ENCODE data around the gene ZNF75A. TPM values are rescaled to one million over a fixed set of nuclear protein-coding genes. Genes with fewer than 3 reads are reported as not detected.
"Not testable (repeated sequence)": the region's sequence is repeated elsewhere in the genome, so short reads cannot be mapped to it uniquely, and the experiment has no call there.

Gene ZNF75A
- total RNA-seq, 1 donor from 2014 or later: 23.5 TPM

DNA sequence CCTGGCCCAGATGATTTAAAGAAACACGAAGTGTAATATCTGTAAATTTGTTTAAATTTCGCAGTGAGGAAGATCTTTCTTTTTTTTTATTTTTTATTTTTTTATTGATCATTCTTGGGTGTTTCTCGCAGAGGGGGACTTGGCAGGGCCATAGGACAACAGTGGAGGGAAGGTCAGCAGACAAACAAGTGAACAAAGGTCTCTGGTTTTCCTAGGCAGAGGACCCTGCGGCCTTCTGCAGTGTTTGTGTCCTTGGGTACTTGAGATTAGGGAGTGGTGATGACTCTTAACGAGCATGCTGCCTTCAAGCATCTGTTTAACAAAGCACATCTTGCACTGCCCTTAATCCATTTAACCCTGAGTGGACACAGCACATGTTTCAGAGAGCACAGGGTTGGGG lies 34.6 kb upstream of the ZNF75A start:
- H3K9ac ChIP-seq (ENCODE audit: low read depth in 1 of 3, low read length in 3 of 3); H3K4me1 ChIP-seq (ENCODE audit: control insufficient read depth in 3 of 3, insufficient read depth in 3 of 3, low read length in 3 of 3); H3K27me3 ChIP-seq (ENCODE audit: control insufficient read depth in 3 of 3, insufficient read depth in 3 of 3, low read length in 3 of 3); H3K27ac ChIP-seq (ENCODE audit: low read depth, low read length); H3K9me3 ChIP-seq (ENCODE audit: control insufficient read depth in 3 of 3, low read length in 3 of 3); H3K4me3 ChIP-seq (ENCODE audit: low read length in 3 of 3): not testable (repeated sequence)
- H3K36me3 ChIP-seq (ENCODE audit: control insufficient read depth in 3 of 3, insufficient read depth in 3 of 3, low read length in 3 of 3): peaks cover 5 to 11% (median 11%) of the 10 kb centered on the region in 3 donors

DNA sequence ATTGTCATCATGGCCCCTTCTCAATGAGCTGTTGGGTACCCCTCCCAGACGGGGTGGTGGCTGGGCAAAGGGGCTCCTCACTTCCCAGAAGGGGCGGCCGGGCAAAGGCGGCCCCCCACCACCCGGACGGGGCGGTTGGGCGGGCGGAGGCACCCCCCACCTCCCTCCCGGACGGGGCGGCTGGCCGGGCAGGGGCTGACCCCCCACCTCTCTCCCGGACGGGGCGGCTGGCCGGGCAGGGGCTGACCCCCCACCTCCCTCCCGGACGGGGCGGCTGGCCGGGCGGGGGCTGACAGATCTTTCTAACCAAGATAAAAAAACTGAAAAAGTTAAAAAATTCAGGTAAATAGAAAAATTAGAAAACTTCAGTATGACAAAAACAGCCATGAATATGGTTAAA lies 34.0 kb upstream of the ZNF75A start:
- not testable (repeated sequence) for H3K4me3 ChIP-seq (ENCODE audit: low read length in 3 of 3); H3K27me3 ChIP-seq (ENCODE audit: control insufficient read depth in 3 of 3, insufficient read depth in 3 of 3, low read length in 3 of 3); H3K9me3 ChIP-seq (ENCODE audit: control insufficient read depth in 3 of 3, low read length in 3 of 3); H3K9ac ChIP-seq (ENCODE audit: low read depth in 1 of 3, low read length in 3 of 3); H3K27ac ChIP-seq (ENCODE audit: low read depth, low read length); H3K4me1 ChIP-seq (ENCODE audit: control insufficient read depth in 3 of 3, insufficient read depth in 3 of 3, low read length in 3 of 3)
- H3K36me3 ChIP-seq (ENCODE audit: control insufficient read depth in 3 of 3, insufficient read depth in 3 of 3, low read length in 3 of 3): peaks cover 5 to 11% (median 8%) of the 10 kb centered on the region in 3 donors

DNA sequence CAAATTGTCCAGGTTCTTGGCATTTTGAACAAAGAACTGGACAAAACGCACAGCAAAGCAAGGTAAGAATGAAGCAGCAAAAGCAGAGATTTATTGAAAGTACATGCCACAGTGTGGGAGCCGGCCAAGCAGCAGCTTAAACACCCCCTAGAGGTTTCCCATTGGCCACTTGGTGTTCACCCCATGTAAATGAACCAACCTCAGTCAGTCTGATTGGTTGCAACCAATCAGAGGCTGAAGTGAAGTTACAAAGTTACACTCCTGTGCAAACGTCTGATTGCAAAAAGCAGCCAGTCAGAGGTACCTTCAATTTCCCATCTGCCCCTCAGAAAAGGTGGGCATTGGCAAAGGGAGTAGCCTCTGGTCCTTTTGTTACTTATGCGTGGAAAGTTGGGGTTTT lies 30.8 kb upstream of the ZNF75A start:
- Histone ChIP-seq H3K9ac (ENCODE audit: low read depth in 1 of 3, low read length in 3 of 3) (no peak overlapping the region), H3K36me3 (ENCODE audit: control insufficient read depth in 3 of 3, insufficient read depth in 3 of 3, low read length in 3 of 3) (no peaks in the 10 kb centered on the region), H3K27me3 (ENCODE audit: control insufficient read depth in 3 of 3, insufficient read depth in 3 of 3, low read length in 3 of 3) (no peaks in the 10 kb centered on the region), H3K4me1 (ENCODE audit: control insufficient read depth in 3 of 3, insufficient read depth in 3 of 3, low read length in 3 of 3) (no peaks in the 10 kb centered on the region), H3K27ac (ENCODE audit: low read depth, low read length) (no peak overlapping the region), H3K9me3 (ENCODE audit: control insufficient read depth in 3 of 3, low read length in 3 of 3) (no peaks in the 10 kb centered on the region), H3K4me3 (ENCODE audit: low read length in 3 of 3) (no peak overlapping the region)

DNA sequence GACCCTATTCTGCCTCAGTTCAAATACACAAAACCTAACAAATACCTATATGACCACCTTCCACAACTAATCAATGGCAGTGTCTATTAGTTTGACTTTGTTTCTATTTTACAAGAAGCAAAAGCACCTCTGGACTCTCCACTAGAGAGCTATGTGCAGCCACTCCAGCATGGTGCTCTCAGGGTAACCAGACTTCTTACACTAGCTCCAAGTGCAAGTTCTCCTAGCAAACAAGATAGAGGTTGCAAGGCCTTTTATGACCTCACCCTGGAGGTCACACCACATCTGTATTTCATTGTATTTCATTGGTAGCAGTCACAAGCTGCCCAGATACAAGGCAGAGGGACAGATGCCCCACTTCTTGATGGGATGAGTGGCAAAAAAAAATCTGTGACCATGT lies 30.4 kb upstream of the ZNF75A start:
- no peak overlapping the region for H3K9ac ChIP-seq (ENCODE audit: low read depth in 1 of 3, low read length in 3 of 3)
- H3K4me3 ChIP-seq (ENCODE audit: low read length in 3 of 3): no peak overlapping the region
- no peaks in the 10 kb centered on the region for H3K27me3 ChIP-seq (ENCODE audit: control insufficient read depth in 3 of 3, insufficient read depth in 3 of 3, low read length in 3 of 3)
- H3K4me1 ChIP-seq (ENCODE audit: control insufficient read depth in 3 of 3, insufficient read depth in 3 of 3, low read length in 3 of 3): no peaks in the 10 kb centered on the region
- H3K9me3 ChIP-seq (ENCODE audit: control insufficient read depth in 3 of 3, low read length in 3 of 3): no peaks in the 10 kb centered on the region
- H3K36me3 ChIP-seq (ENCODE audit: control insufficient read depth in 3 of 3, insufficient read depth in 3 of 3, low read length in 3 of 3): no peaks in the 10 kb centered on the region
- H3K27ac ChIP-seq (ENCODE audit: low read depth, low read length): no peak overlapping the region

DNA sequence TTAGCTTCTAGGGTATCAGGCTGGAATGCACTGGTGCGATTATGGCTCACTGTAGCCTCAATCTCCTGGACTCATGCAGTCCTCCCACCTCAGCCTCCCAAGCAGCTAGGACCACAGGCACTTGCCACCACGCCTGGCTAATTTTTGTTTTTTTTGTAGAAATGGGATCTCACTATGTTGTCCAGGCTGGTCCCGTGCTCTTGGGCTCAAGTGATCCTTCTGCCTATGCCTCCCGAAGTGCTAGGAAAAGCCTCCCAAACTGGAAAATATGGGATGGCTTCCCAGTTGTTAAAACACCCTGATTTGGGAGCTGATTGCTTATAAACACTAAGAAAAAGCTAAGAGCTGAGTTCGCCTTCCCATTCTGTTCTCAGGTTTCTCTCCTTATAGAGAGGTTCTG lies 28.6 kb upstream of the ZNF75A start:
- Histone ChIP-seq H3K9me3 (ENCODE audit: control insufficient read depth in 3 of 3, low read length in 3 of 3) (no peaks in the 10 kb centered on the region), H3K27ac (ENCODE audit: low read depth, low read length) (no peak overlapping the region), H3K27me3 (ENCODE audit: control insufficient read depth in 3 of 3, insufficient read depth in 3 of 3, low read length in 3 of 3) (no peaks in the 10 kb centered on the region), H3K4me3 (ENCODE audit: low read length in 3 of 3) (no peak overlapping the region), H3K36me3 (ENCODE audit: control insufficient read depth in 3 of 3, insufficient read depth in 3 of 3, low read length in 3 of 3) (no peaks in the 10 kb centered on the region), H3K4me1 (ENCODE audit: control insufficient read depth in 3 of 3, insufficient read depth in 3 of 3, low read length in 3 of 3) (no peaks in the 10 kb centered on the region), H3K9ac (ENCODE audit: low read depth in 1 of 3, low read length in 3 of 3) (no peak overlapping the region)

DNA sequence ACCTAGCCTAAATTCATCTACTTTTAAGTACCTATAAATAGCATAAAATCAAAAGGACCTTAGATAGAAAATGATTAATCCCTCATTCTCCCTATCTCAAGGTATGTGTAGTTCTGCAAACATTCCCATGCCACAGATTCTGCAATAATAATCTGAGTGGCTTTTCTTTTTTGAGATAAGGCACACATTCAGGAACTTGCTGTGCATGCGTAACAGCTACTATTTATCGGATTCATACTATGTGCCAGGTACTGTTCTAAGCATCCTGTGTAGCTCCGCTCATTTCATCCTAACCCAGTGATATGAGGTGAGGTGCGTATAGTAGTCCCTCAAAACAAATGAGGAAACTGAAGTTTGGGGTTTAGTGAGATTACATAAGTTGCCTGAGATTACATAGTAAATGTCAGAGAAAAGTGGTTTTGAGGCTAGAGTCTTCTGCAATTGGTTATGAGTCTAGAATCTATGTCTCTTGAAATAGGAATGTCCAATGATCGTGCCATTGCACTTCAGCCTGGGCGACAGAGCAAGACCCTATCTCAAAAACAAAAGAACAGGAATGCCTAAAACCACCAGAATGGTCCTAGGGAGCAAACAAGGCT lies 24.0 kb upstream of the ZNF75A start:
- no peak overlapping the region for H3K27ac ChIP-seq (ENCODE audit: low read depth, low read length)

DNA sequence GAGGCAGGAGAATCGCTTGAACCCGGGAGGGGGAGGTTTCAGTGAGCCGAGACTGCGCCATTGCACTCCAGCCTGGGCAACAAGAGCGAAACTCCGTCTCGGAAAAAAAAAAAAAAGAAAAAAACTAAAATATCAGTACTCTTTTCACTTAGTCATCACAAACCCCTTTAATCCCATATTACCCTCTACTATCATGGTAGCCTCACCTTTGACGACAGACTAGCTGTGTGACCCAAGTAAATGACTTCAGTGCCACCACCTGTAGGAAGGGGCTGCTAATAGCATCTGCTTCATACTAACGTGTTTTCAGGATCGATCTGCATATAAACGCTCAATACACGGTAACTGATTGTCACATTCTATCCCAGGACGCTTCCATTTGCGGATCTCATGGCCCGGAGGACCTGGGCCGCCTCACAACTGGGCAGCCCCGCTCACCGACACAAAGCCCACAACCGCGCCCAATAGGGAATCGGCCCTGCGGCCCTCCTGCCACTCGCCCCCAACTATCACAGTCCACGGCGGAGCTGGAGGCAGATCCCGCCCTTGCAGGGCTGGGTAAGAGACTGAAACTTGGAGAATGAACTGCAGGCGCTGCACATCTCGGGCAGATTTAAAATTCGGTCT lies 23.1 kb upstream of the ZNF75A start:
- Histone ChIP-seq H3K36me3 (ENCODE audit: control insufficient read depth in 3 of 3, insufficient read depth in 3 of 3, low read length in 3 of 3) (peaks cover 19 to 21% (median 21%) of the 10 kb centered on the region in 3 donors), H3K4me3 (ENCODE audit: low read length in 3 of 3) (peak overlapping the region; percentile 93 to 99 (median 94)), H3K9ac (ENCODE audit: low read depth in 1 of 3, low read length in 3 of 3) (peak overlapping the region; percentile 96 to 99 (median 99)), H3K4me1 (ENCODE audit: control insufficient read depth in 3 of 3, insufficient read depth in 3 of 3, low read length in 3 of 3) (peaks cover 17 to 35% (median 25%) of the 10 kb centered on the region in 3 donors), H3K9me3 (ENCODE audit: control insufficient read depth in 3 of 3, low read length in 3 of 3) (peaks cover 0 to 2% (median 0%) of the 10 kb centered on the region in 3 donors), H3K27ac (ENCODE audit: low read depth, low read length) (peak overlapping the region; percentile 100), H3K27me3 (ENCODE audit: control insufficient read depth in 3 of 3, insufficient read depth in 3 of 3, low read length in 3 of 3) (no peaks in the 10 kb centered on the region)

More for the DNA sequence above, 24.0 kb upstream of the ZNF75A start:
- no peaks in the 10 kb centered on the region for H3K27me3 ChIP-seq (ENCODE audit: control insufficient read depth in 3 of 3, insufficient read depth in 3 of 3, low read length in 3 of 3)
- no peak overlapping the region for H3K9ac ChIP-seq (ENCODE audit: low read depth in 1 of 3, low read length in 3 of 3)
- no peak overlapping the region for H3K4me3 ChIP-seq (ENCODE audit: low read length in 3 of 3)
- H3K4me1 ChIP-seq (ENCODE audit: control insufficient read depth in 3 of 3, insufficient read depth in 3 of 3, low read length in 3 of 3): peaks cover 17 to 35% (median 25%) of the 10 kb centered on the region in 3 donors
- H3K9me3 ChIP-seq (ENCODE audit: control insufficient read depth in 3 of 3, low read length in 3 of 3): no peaks in the 10 kb centered on the region
- H3K36me3 ChIP-seq (ENCODE audit: control insufficient read depth in 3 of 3, insufficient read depth in 3 of 3, low read length in 3 of 3): peaks cover 12 to 16% (median 14%) of the 10 kb centered on the region in 3 donors

DNA sequence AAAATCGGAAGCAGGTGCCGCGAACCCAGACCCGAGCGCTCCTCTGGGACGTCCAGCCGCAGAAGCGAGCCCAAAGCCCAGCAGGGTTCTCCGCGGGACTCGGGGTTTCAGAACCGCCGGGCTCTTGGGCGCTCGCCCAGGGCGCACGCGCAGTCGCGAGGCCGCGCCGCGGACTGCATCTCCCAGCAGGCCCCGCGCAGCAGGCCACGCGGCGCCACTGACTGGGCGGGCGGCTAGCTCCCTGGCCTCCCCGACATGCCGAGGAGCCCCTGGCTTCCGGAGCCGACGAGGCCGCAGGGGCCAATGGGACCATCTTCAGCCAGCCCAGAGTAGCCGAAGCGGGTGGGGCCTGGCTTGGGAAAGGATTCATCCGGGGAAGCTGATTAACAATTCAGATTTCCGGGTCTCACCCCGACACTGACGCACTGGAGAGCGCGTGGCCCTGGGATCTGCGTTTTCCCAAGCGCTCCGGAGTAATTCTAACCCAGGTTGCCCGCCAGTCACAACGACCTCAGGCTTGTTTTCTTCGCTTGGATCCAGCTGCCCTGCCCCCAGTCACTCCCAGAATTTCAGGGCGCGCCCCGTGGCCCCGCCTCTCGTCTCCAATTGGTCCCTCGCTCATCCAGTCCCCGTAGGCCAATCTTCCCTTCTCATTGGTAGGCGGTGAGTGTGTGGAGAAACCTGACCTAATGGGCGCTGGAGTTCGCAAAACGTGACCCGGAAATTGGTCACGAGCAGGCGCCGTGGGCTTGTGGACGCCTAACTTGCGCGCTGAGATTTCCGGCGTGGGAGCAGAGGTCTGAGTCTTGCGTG lies 22.4 kb upstream of the ZNF75A start, which contains the start of gene ZNF263:
Gene ZNF263 (plus strand): TSS at position 762 of the 813 bp plus-strand sequence. CDS start 328 bp downstream, outside the sequence.
- Histone ChIP-seq H3K4me1 (ENCODE audit: control insufficient read depth in 3 of 3, insufficient read depth in 3 of 3, low read length in 3 of 3) (peaks cover 17 to 35% (median 25%) of the 10 kb centered on the region in 3 donors), H3K36me3 (ENCODE audit: control insufficient read depth in 3 of 3, insufficient read depth in 3 of 3, low read length in 3 of 3) (peaks cover 22 to 25% (median 23%) of the 10 kb centered on the region in 3 donors), H3K9ac (ENCODE audit: low read depth in 1 of 3, low read length in 3 of 3) (peak within 1 kb of the TSS; percentile 96 to 99 (median 99)), H3K27me3 (ENCODE audit: control insufficient read depth in 3 of 3, insufficient read depth in 3 of 3, low read length in 3 of 3) (no peaks in the 10 kb centered on the region), H3K4me3 (ENCODE audit: low read length in 3 of 3) (peak within 1 kb of the TSS; percentile 93 to 99 (median 94)), H3K27ac (ENCODE audit: low read depth, low read length) (peak within 1 kb of the TSS; percentile 100), H3K9me3 (ENCODE audit: control insufficient read depth in 3 of 3, low read length in 3 of 3) (peaks cover 0 to 2% (median 0%) of the 10 kb centered on the region in 3 donors)

DNA sequence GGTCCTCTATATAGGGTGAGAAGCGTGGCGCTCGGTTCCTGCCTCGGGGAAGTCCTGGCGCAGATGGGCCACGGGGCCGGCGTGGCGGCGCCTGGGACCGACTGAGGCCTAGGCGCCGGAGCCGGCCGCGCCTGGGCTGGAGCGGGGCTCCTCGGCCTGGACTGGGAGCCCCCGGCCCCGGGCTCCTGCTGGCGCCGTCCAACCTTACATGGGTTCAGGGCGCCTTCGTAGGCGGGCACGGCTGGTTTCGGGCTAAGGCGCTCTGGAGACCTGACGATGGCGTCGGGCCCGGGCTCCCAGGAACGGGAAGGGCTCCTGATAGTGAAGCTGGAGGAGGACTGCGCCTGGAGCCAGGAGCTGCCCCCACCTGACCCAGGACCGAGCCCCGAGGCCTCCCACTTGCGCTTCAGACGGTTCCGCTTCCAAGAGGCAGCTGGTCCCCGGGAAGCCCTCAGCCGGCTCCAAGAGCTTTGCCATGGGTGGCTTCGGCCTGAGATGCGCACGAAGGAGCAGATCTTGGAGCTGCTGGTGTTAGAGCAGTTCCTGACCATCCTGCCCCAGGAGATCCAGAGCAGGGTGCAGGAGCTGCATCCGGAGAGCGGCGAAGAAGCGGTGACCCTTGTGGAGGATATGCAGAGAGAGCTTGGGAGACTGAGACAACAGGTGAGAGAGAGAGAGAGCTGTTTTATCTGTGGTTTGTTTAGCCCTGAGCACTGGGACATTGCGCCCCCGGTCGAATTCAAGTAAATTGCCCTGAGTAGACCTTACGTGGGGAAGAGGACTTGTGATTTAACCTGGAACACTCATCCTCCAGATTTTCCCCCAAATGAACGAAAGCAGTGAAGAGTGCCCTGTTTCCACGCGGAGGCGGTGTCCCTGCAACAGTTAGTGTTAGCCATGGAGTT lies 21.5 kb upstream of the ZNF75A start:
- peak overlapping the region; percentile 93 to 99 (median 94) for H3K4me3 ChIP-seq (ENCODE audit: low read length in 3 of 3)
- peaks cover 28 to 31% (median 30%) of the 10 kb centered on the region in 3 donors for H3K36me3 ChIP-seq (ENCODE audit: control insufficient read depth in 3 of 3, insufficient read depth in 3 of 3, low read length in 3 of 3)
- peak overlapping the region; percentile 100 for H3K27ac ChIP-seq (ENCODE audit: low read depth, low read length)
- no peaks in the 10 kb centered on the region for H3K27me3 ChIP-seq (ENCODE audit: control insufficient read depth in 3 of 3, insufficient read depth in 3 of 3, low read length in 3 of 3)
- peak overlapping the region; percentile 96 to 99 (median 99) for H3K9ac ChIP-seq (ENCODE audit: low read depth in 1 of 3, low read length in 3 of 3)
- H3K4me1 ChIP-seq (ENCODE audit: control insufficient read depth in 3 of 3, insufficient read depth in 3 of 3, low read length in 3 of 3): peaks cover 17 to 35% (median 25%) of the 10 kb centered on the region in 3 donors
- peaks cover 4 to 5% (median 4%) of the 10 kb centered on the region in 3 donors for H3K9me3 ChIP-seq (ENCODE audit: control insufficient read depth in 3 of 3, low read length in 3 of 3)
